ENCODE measurements around the gene ITPKB.
"Not testable (repeated sequence)": the region's sequence is repeated elsewhere in the genome, so short reads cannot be mapped to it uniquely, and the experiment has no call there.

The ITPKB gene

GRCh38 chr1:226624526-226624925 is 114.6 kb downstream of the ITPKB start:
- no peak overlapping the region for H3K4me3 ChIP-seq (ENCODE audit: low read length)
- no peak for TF ChIP-seq CTCF (conservative IDR thresholded peaks at IDR 0.05; ENCODE audit: low read length)
- peak; percentile 70 for DNase-seq (ENCODE audit: low read depth)

- no peak overlapping the region for H3K4me3 ChIP-seq (ENCODE audit: low read length)
- DNase-seq (ENCODE audit: low read depth) = no peak
- TF ChIP-seq CTCF (conservative IDR thresholded peaks at IDR 0.05; ENCODE audit: low read length) = no peak
These were observed 117.1 kb downstream of the ITPKB start for GRCh38 chr1:226622012-226622411.

- no peak for DNase-seq (ENCODE audit: low read depth)
- no peak for TF ChIP-seq CTCF (conservative IDR thresholded peaks at IDR 0.05; ENCODE audit: low read length)
- no peak overlapping the region for H3K4me3 ChIP-seq (ENCODE audit: low read length)
These were observed 120.1 kb downstream of the ITPKB start for GRCh38 chr1:226619031-226619430.

GRCh38 chr1:226618380-226618779 is 120.7 kb downstream of the ITPKB start:
- no peak for TF ChIP-seq CTCF (conservative IDR thresholded peaks at IDR 0.05; ENCODE audit: low read length)
- DNase-seq (ENCODE audit: low read depth) = no peak
- H3K4me3 ChIP-seq (ENCODE audit: low read length) = no peak overlapping the region

GRCh38 chr1:226617719-226618118 is 121.4 kb downstream of the ITPKB start:
- not testable (repeated sequence) for DNase-seq (ENCODE audit: low read depth); H3K4me3 ChIP-seq (ENCODE audit: low read length)

GRCh38 chr1:226617109-226617508 is 122.0 kb downstream of the ITPKB start:
- no peak for DNase-seq (ENCODE audit: low read depth)
- TF ChIP-seq CTCF (conservative IDR thresholded peaks at IDR 0.05; ENCODE audit: low read length) = no peak
- H3K4me3 ChIP-seq (ENCODE audit: low read length) = no peak overlapping the region

GRCh38 chr1:226616636-226617035 is 122.4 kb downstream of the ITPKB start:
- no peak overlapping the region for H3K4me3 ChIP-seq (ENCODE audit: low read length)
- TF ChIP-seq CTCF (conservative IDR thresholded peaks at IDR 0.05; ENCODE audit: low read length) = no peak
- DNase-seq (ENCODE audit: low read depth) = no peak

GRCh38 chr1:226615876-226616275 is 123.2 kb downstream of the ITPKB start:
- no peak for DNase-seq (ENCODE audit: low read depth)
- no peak for TF ChIP-seq CTCF (conservative IDR thresholded peaks at IDR 0.05; ENCODE audit: low read length)
- H3K4me3 ChIP-seq (ENCODE audit: low read length) = no peak overlapping the region

- not testable (repeated sequence) for H3K4me3 ChIP-seq (ENCODE audit: low read length)
These were observed 127.1 kb downstream of the ITPKB start for GRCh38 chr1:226611980-226612379.

More at GRCh38 chr1:226611980-226612379, 127.1 kb downstream of the ITPKB start:
- DNase-seq (ENCODE audit: low read depth) = not testable (repeated sequence)
